ENCODE results near the gene GLIS1. TPM values are rescaled to one million over a fixed set of nuclear protein-coding genes. Genes with fewer than 3 reads are reported as not detected.

The GLIS1 gene
- total RNA-seq, 2 donors from 2014 or later = 0.16 TPM; not detected in 1

DNA sequence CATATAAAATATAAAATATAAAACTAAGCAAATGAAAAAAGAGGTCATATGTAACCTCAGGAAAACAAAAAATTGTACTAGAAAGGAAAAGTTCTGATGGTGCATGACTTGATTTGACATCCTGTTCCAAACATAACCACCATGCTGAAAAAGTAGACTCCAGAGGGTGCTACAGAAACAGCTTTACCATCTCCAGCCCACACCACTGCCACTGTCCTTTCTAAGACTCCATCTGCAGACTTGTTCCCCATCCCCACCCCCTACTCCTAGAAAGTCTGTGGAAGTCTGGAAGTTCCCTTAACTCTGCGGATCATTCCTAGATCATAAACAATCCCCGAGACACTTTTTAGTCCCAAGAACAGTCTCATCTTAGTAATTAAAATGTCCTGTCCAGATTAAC, 20.5 kb downstream of the GLIS1 start:
- TF ChIP-seq, protein P1, sequence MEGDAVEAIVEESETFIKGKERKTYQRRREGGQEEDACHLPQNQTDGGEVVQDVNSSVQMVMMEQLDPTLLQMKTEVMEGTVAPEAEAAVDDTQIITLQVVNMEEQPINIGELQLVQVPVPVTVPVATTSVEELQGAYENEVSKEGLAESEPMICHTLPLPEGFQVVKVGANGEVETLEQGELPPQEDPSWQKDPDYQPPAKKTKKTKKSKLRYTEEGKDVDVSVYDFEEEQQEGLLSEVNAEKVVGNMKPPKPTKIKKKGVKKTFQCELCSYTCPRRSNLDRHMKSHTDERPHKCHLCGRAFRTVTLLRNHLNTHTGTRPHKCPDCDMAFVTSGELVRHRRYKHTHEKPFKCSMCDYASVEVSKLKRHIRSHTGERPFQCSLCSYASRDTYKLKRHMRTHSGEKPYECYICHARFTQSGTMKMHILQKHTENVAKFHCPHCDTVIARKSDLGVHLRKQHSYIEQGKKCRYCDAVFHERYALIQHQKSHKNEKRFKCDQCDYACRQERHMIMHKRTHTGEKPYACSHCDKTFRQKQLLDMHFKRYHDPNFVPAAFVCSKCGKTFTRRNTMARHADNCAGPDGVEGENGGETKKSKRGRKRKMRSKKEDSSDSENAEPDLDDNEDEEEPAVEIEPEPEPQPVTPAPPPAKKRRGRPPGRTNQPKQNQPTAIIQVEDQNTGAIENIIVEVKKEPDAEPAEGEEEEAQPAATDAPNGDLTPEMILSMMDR (IDR thresholded peaks at IDR 0.05) = no peak
- Histone ChIP-seq H3K27me3 (no peaks in the 10 kb centered on the region), H3K9ac (ENCODE audit: low read depth in 2 of 2, low read length in 2 of 2) (no peak overlapping the region), H3K27ac (no peak overlapping the region), H3K36me3 (no peaks in the 10 kb centered on the region), H3K9me3 (no peaks in the 10 kb centered on the region), H3K4me3 (no peak overlapping the region), H3K4me1 (no peaks in the 10 kb centered on the region)
- intact Hi-C loops (cut with DNase I) = no loop called here
- DNase-seq = no peak

DNA sequence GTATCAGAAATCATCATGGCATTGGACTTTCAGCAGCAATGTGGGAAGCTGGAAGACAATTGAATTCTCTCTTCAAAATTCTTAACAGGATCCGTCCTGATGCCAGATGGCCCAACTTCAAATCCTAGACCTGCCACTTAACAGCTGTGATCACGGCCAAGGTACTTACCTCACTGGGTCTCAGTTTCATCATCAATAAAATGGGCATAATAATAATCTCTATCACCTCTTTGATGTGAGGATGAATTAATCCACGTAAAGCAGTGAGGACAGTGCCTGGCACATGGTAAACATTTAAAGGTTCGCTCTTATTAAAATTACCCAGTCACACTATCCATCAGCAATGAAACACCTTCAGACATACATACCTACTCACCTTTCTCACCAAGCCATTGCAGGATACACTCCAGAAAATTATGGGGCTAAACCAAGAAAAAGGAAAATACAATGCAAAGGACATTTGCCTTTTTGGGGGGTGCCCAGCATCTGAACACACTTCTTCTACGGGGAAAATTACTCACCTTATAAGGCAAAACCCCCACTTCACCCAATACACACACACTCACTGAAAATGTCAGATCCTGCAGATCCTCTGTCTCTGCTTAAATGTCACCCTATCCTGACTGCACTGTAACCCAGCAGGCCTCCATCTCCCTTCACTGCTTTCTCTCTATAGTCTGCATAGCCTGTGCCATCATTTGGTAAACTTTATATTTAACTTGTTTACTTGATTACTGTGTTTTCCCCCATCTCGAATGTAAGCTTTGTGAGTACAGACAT, 21.7 kb downstream of the GLIS1 start:
- intact Hi-C loops (cut with DNase I) = no loop called here
- no peak for DNase-seq
- Histone ChIP-seq H3K9me3 (no peaks in the 10 kb centered on the region), H3K27ac (no peak overlapping the region), H3K36me3 (no peaks in the 10 kb centered on the region), H3K9ac (ENCODE audit: low read depth in 2 of 2, low read length in 2 of 2) (no peak overlapping the region), H3K4me3 (no peak overlapping the region), H3K4me1 (no peaks in the 10 kb centered on the region), H3K27me3 (no peaks in the 10 kb centered on the region)
- TF ChIP-seq, protein P1 (IDR thresholded peaks at IDR 0.05) = no peak

DNA sequence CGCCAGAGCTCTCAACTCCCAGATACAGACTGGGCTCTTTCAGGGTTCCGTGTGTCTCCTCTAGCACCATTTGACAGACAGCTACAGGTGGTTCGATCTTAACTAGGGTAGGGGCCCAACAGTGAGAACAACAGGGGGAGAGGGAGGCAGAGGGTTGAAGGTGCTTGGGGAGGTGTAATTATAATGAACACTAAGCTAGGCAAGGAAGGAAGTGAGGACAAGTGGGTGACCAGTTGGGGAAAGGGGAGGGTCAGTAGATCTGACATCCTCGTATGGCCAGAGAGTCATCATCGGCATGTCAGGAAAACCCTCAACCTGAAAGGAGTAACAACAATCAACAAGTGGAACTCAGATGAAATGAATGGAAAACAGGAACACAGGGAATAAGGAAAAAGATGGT, 22.8 kb downstream of the GLIS1 start:
- Histone ChIP-seq H3K27ac (no peak overlapping the region), H3K36me3 (no peaks in the 10 kb centered on the region), H3K4me3 (no peak overlapping the region), H3K9ac (ENCODE audit: low read depth in 2 of 2, low read length in 2 of 2) (no peak overlapping the region), H3K9me3 (no peaks in the 10 kb centered on the region), H3K27me3 (no peaks in the 10 kb centered on the region), H3K4me1 (no peaks in the 10 kb centered on the region)
- TF ChIP-seq, protein P1 (IDR thresholded peaks at IDR 0.05) = no peak
- intact Hi-C loops (cut with DNase I) = no loop called here
- DNase-seq = no peak

DNA sequence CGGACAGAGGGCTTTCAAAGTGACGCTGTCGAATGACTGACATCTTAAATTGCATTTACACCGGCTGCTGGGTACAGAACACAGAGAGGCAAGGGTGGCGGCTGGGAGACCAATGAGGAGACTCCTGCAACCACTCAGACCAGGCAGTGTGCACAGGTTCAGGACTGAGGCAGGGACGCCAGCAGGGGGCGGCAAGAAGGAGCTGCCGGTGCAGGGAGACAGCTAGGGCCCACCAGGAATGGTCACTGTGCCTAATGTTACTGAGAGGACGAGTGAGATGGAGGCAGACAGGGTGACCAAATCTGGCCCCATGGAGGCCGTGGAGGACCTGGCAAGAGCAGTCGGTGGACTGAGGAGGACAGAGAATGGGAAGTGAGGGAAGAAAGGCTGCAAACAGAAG, 23.5 kb downstream of the GLIS1 start:
- Histone ChIP-seq H3K27me3 (no peaks in the 10 kb centered on the region), H3K4me1 (no peaks in the 10 kb centered on the region), H3K27ac (no peak overlapping the region), H3K9ac (ENCODE audit: low read depth in 2 of 2, low read length in 2 of 2) (no peak overlapping the region), H3K4me3 (no peak overlapping the region), H3K9me3 (no peaks in the 10 kb centered on the region), H3K36me3 (no peaks in the 10 kb centered on the region)
- TF ChIP-seq, protein P1 (IDR thresholded peaks at IDR 0.05) = no peak
- intact Hi-C loops (cut with DNase I) = no loop called here
- peak; percentile 32 for DNase-seq

DNA sequence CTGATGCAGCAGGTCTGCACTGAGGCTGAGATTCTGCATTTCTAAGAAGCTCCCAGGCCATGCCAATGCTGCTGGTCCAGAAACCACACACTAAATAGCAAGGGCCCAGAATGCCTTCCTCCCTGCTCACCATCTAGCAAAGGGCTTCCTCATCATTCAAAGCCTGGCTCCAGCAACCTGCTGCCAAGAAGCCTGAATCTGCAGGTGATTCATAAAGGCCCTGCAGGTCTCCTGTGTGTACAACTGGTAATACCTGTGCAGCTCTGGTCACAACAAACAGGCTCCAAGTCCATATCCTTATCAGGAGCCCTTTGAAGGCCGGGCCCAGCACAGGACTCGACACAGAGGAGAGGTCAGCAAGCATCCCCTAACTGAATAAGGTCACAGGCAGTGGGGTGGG, 26.7 kb downstream of the GLIS1 start:
- H3K4me3 ChIP-seq = no peak overlapping the region
- no peak overlapping the region for H3K27ac ChIP-seq
- intact Hi-C loops (cut with DNase I) = no loop called here
- DNase-seq = no peak
- H3K27me3 ChIP-seq = no peaks in the 10 kb centered on the region
- no peaks in the 10 kb centered on the region for H3K9me3 ChIP-seq
- TF ChIP-seq, protein P1 (IDR thresholded peaks at IDR 0.05) = no peak
- no peaks in the 10 kb centered on the region for H3K36me3 ChIP-seq
- H3K4me1 ChIP-seq = no peaks in the 10 kb centered on the region
- H3K9ac ChIP-seq (ENCODE audit: low read depth in 2 of 2, low read length in 2 of 2) = no peak overlapping the region
